ENCODE data around the gene CNTNAP2. TPM values are rescaled to one million over a fixed set of nuclear protein-coding genes. Genes with fewer than 3 reads are reported as not detected.

Gene CNTNAP2
- total and polyA plus RNA-seq, 2 of the 13 experiments (the other 11 are each of a cell fraction or from before 2014, with no cell fraction given), result 0.40 to 0.42 TPM

GRCh38 chr7:148330124-148330818 lies 2213.7 kb downstream of the CNTNAP2 start:
- H3K27ac ChIP-seq (ENCODE audit: extremely low read length, insufficient read depth, low read length), result no peak overlapping the region
- CTCF ChIA-PET (ENCODE audit: low intra/inter-chr PET ratio, low total read pairs), result no interaction called here
- in situ Hi-C loops (cut with HindIII; ENCODE audit: extremely low pct_ligation_motif_present, low pct_unique_long_range_greater_than_20kb) (no loop called here), intact Hi-C loops (cut with micrococcal nuclease; ENCODE audit: unreplicated experiment) (no loop called here)
- no TSS peak for BruUV-seq (replicated peaks)
- peaks cover 0 to 8% of the 10 kb centered on the region in 2 experiments; a peak in 2 of 5 replicates for H3K27me3 ChIP-seq (ENCODE audit: control insufficient read depth in 1 of 2, insufficient read depth in 2 of 2, low read length in 2 of 2)
- H3K4me3 ChIP-seq (replicated peaks in 1 of 3; ENCODE audit: insufficient read depth in 1 of 3, low read depth in 2 of 3, low read length in 3 of 3), result no peak overlapping the region
- DNase-seq (ENCODE audit: low spot score), result no peak
- H3K9me3 ChIP-seq (ENCODE audit: low read length), result peaks cover 17% of the 10 kb centered on the region
- no peaks in the 10 kb centered on the region for H3K36me3 ChIP-seq (replicated peaks in 1 of 2; ENCODE audit: control insufficient read depth in 1 of 2, insufficient read depth in 2 of 2, low read length in 2 of 2)
- peaks cover 30% of the 10 kb centered on the region for H3K4me1 ChIP-seq (ENCODE audit: insufficient read depth, low read length)
- H3K9ac ChIP-seq (ENCODE audit: insufficient read depth, low read depth, low read length), result no peak overlapping the region
- TF ChIP-seq CREBL2 (CRISPR knock-in tag; IDR thresholded peaks at IDR 0.05; ENCODE audit: borderline replicate concordance), result no peak
- TF ChIP-seq SNAPC4 (CRISPR knock-in tag; IDR thresholded peaks at IDR 0.05), result no peak
- TF ChIP-seq NCOR1 (IDR thresholded peaks at IDR 0.05; ENCODE audit: borderline replicate concordance, low read length), result no peak
- TF ChIP-seq ZNF773 (CRISPR knock-in tag; IDR thresholded peaks at IDR 0.05; ENCODE audit: borderline replicate concordance), result no peak
- TF ChIP-seq NFYB (CRISPR knock-in tag; IDR thresholded peaks at IDR 0.05), result no peak
- TF ChIP-seq AGO2 (optimal IDR thresholded peaks at IDR 0.05; ENCODE audit: low read depth, low read length), result no peak
- no peak for TF ChIP-seq REST (IDR thresholded peaks at IDR 0.05; ENCODE audit: borderline replicate concordance in 1 of 2, low read depth in 1 of 2, low read length in 2 of 2)
- TF ChIP-seq HHEX (CRISPR knock-in tag; IDR thresholded peaks at IDR 0.05), result no peak
- TF ChIP-seq HDAC2 (CRISPR knock-in tag; IDR thresholded peaks at IDR 0.05), result no peak
- no peak for TF ChIP-seq PHF21A (CRISPR knock-in tag; IDR thresholded peaks at IDR 0.05)
- TF ChIP-seq MLXIP (CRISPR knock-in tag; IDR thresholded peaks at IDR 0.05; ENCODE audit: borderline replicate concordance), result no peak
- no peak for TF ChIP-seq YEATS2 (CRISPR knock-in tag; IDR thresholded peaks at IDR 0.05; ENCODE audit: borderline replicate concordance)
- no peak for ATAC-seq
- WGBS (ENCODE audit: low lambda C conversion rate), result 82% methylated on average over 15 of the region's 15 CpGs
- no peak for FAIRE-seq
- POLR2A ChIA-PET, result no interaction called here
- no peaks in the 10 kb centered on the region for H4K20me1 ChIP-seq (ENCODE audit: insufficient read depth, low read length)
- H2AFZ ChIP-seq (ENCODE audit: low read length), result no peak overlapping the region
- H3K4me2 ChIP-seq (ENCODE audit: low read depth, low read length), result no peak overlapping the region
- no peaks in the 10 kb centered on the region for H3K79me2 ChIP-seq (ENCODE audit: insufficient read depth, low read length)
